Pancreas (tissue), 10 donors: ENCODE measurements around the gene SDF2. TPM values are rescaled to one million over a fixed set of nuclear protein-coding genes. Genes with fewer than 3 reads are reported as not detected.

Source experiments
- ATAC-seq, 4 donors: fragments of 200-7000 bp; cut with Tn5 transposase; one replicate each; pipeline versions ENCODE4 v1.8.0 to v1.9.1; 2020; ENCODE audit warnings: mild to moderate bottlenecking in 4 of 4, moderate library complexity in 4 of 4
- DNase-seq, 6 donors: peaks; one replicate each; pipeline ENCODE4 v3.0.0-alpha.2; 2020
- FAIRE-seq: peaks from 2 replicates; lab custom pipeline; 2012; peaks lifted over from hg19 to GRCh38; lab: Jason Lieb, UNC
- H3K27ac ChIP-seq, 4 donors: fragments of 200-600 bp; sonication (generic); 1 replicate in 3 of 4; 2 replicates in 1 of 4; pipeline versions ENCODE4 v1.5.0 to v1.8.0; 2020
- H3K27me3 ChIP-seq, 4 donors: fragments of 200-600 bp; one replicate each; pipeline ENCODE4 v1.8.0; 2021
- H3K36me3 ChIP-seq, 3 donors: fragments of 200-600 bp; sonication (generic) in 1 of 3; one replicate each; pipeline versions ENCODE4 v1.5.0 to v1.8.0; 2020 to 2021
- H3K4me1 ChIP-seq, 3 donors: fragments of 200-600 bp; one replicate each; pipeline ENCODE4 v1.8.0; 2021
- H3K4me3 ChIP-seq, 4 donors: fragments of 200-600 bp; sonication (generic) in 2 of 4; one replicate each; pipeline versions ENCODE4 v1.5.0 to v1.8.0; 2020 to 2021
- H3K9me3 ChIP-seq, 4 donors: fragments of 200-600 bp; one replicate each; pipeline ENCODE4 v1.8.0; 2021
- CTCF ChIP-seq, 4 donors: fragments of 200-600 bp; sonication (generic) in 3 of 4; IDR thresholded peaks; one replicate each; pipeline versions ENCODE4 v1.5.0 to v1.8.0; 2021; ENCODE audit warnings: antibody characterized with exemption in 4 of 4
- WGBS, 2 donors: extraction: QIAGEN DNeasy Blood & Tissue Kit; methylation state at CpG; one replicate each; pipeline ENCODE4 v1.1.7; 2013; 5-methylcytosine and 5-hydroxymethylcytosine counted together
- intact Hi-C, 3 donors: fragments of 100-400 bp; cut with DNase I; formaldehyde crosslinking; loops; one replicate each; pipeline versions ENCODE4 v1.11.1 to v1.14.2; 2022
- polyA plus RNA-seq, 2 donors: library from polyadenylated mRNA; stranded (reverse); fragments of 200-250 nt; gene quantifications; one replicate each; pipeline ENCODE4 v1.2.3, GENCODE V29; 2013
- total RNA-seq, 6 donors: library from RNA; stranded (reverse); fragmentation: NEBNext Ultra II Directional in 4 of 6; extraction: Animal tissue kit (Norgen Biotek cat#: 25700) in 4 of 6; gene quantifications; one replicate each; pipeline versions ENCODE4 v1.2.1 to v1.2.4, GENCODE V29; 2021 to 2023
- donor health status: healthy with polysubstance abuse.
- donor health status: DM: no; HTN: no; CAD: no; lungs with moderate emphysema.
- donor health status: DM: no; HTN: no; CAD: no.
- donor health status: control.
- donor health status: control.
- donor health status: Bipolar disorder and iron deficiency.
- donor health status: DM: yes; HTN: yes; CAD: no.
- donor health status: DM: no; HTN: no; CAD: no.
- donor health status: DM: no; HTN: no; CAD: no.
- donor health status: DM: yes; HTN: yes; CAD: no.

Gene SDF2
- total and polyA plus RNA-seq, 8 donors: 13.8 to 38.6 (median 18.7) TPM

DNA sequence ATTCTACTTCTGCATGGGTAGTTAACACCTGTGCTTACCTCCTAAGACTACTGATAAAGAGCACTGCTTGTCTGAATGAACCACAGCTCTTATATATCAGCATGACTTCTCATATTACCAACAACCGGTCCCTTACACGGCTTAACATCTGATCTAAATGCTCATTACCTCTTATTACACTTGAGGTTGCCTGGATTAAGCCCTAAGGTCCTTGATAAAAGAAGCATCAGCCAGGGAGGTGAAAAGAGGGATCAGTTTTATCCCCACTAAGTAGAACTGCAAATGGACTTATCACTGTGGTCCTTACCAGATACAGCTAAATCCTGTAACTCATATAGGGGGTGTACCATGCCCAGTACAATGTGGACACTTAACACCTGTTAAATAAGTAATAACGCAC, 39.5 kb downstream of the SDF2 start:
- intact Hi-C loops: no loop called here
- no peak for DNase-seq
- Histone ChIP-seq H3K27ac (no peak overlapping the region), H3K9me3 (no peaks in the 10 kb centered on the region), H3K4me1 (no peaks in the 10 kb centered on the region), H3K27me3 (no peaks in the 10 kb centered on the region), H3K36me3 (peaks cover 0 to 72% (median 38%) of the 10 kb centered on the region in 3 donors), H3K4me3 (no peak overlapping the region)
- ATAC-seq: no peak
- WGBS, 2 donors: 69 to 74% methylated on average over 3 of the region's 3 CpGs
- TF ChIP-seq CTCF (IDR thresholded peaks at IDR 0.05): no peak
- no peak for FAIRE-seq

GRCh38 chr17:28620010-28620409, 41.7 kb downstream of the SDF2 start:
- Histone ChIP-seq H3K36me3 (peaks cover 0 to 87% (median 54%) of the 10 kb centered on the region in 3 donors), H3K4me1 (no peaks in the 10 kb centered on the region), H3K4me3 (no peak overlapping the region), H3K27ac (no peak overlapping the region), H3K9me3 (no peaks in the 10 kb centered on the region), H3K27me3 (no peaks in the 10 kb centered on the region)
- intact Hi-C loops: no loop called here
- WGBS, 2 donors: 81% methylated on average over 2 of the region's 2 CpGs
- TF ChIP-seq CTCF (IDR thresholded peaks at IDR 0.05): no peak
- ATAC-seq (no peak), FAIRE-seq (no peak), DNase-seq (no peak)

GRCh38 chr17:28618464-28618863, 43.2 kb downstream of the SDF2 start:
- WGBS, 2 donors: 77 to 84% methylated on average over 3 of the region's 3 CpGs
- no peak for DNase-seq

DNA sequence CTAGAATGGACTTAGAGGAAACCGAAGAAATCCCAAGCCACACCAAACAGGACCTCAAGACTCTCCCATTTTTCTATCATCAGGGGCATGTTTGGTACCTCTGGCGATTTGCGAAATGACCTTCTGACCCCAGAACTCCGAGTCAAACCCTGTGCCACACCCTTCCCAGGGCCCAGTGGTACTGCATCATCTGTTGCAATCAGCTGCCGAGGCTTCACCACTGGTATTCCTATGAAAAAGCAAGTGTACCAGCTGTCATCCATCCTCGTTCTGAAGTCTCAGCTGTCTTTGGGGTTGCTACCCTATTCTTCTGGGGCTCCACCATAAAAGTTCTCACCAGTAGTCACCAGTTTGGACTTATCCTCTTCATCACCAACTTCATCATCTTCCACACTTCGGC, 45.4 kb downstream of the SDF2 start:
- 81 to 90% methylated on average over 7 of the region's 7 CpGs for WGBS, 2 donors

More at GRCh38 chr17:28618464-28618863, 43.2 kb downstream of the SDF2 start:
- no peaks in the 10 kb centered on the region for H3K4me1 ChIP-seq
- no peak overlapping the region for H3K27ac ChIP-seq
- no peaks in the 10 kb centered on the region for H3K27me3 ChIP-seq
- ATAC-seq (no peak), FAIRE-seq (no peak)
- no peaks in the 10 kb centered on the region for H3K9me3 ChIP-seq
- intact Hi-C loops: loop anchor here in 1 of 3 donors (10.0 kb wide), 1 partner anchor 124 kb away; no protein-coding TSS in a partner anchor
- TF ChIP-seq CTCF (IDR thresholded peaks at IDR 0.05): no peak
- no peak overlapping the region for H3K4me3 ChIP-seq
- H3K36me3 ChIP-seq: peaks cover 0 to 89% (median 58%) of the 10 kb centered on the region in 3 donors

More for the DNA sequence above, 45.4 kb downstream of the SDF2 start:
- Histone ChIP-seq H3K27ac (no peak overlapping the region), H3K4me3 (no peak overlapping the region), H3K36me3 (peaks cover 0 to 72% (median 58%) of the 10 kb centered on the region in 3 donors), H3K9me3 (no peaks in the 10 kb centered on the region), H3K27me3 (no peaks in the 10 kb centered on the region), H3K4me1 (no peaks in the 10 kb centered on the region)
- no peak for TF ChIP-seq CTCF (IDR thresholded peaks at IDR 0.05)
- DNase-seq: no peak
- FAIRE-seq: no peak
- ATAC-seq: no peak
- intact Hi-C loops: loop anchor here in 1 of 3 donors (10.0 kb wide), 1 partner anchor 121 kb away; no protein-coding TSS in a partner anchor
